ENCODE data around the gene THUMPD3. TPM values are rescaled to one million over a fixed set of nuclear protein-coding genes. Genes with fewer than 3 reads are reported as not detected.

The THUMPD3 gene
- total and polyA plus RNA-seq, 9 of the 15 experiments (the other 6 are each of a cell fraction or from before 2014, with no cell fraction given) = 58.3 to 132 (median 113) TPM

DNA sequence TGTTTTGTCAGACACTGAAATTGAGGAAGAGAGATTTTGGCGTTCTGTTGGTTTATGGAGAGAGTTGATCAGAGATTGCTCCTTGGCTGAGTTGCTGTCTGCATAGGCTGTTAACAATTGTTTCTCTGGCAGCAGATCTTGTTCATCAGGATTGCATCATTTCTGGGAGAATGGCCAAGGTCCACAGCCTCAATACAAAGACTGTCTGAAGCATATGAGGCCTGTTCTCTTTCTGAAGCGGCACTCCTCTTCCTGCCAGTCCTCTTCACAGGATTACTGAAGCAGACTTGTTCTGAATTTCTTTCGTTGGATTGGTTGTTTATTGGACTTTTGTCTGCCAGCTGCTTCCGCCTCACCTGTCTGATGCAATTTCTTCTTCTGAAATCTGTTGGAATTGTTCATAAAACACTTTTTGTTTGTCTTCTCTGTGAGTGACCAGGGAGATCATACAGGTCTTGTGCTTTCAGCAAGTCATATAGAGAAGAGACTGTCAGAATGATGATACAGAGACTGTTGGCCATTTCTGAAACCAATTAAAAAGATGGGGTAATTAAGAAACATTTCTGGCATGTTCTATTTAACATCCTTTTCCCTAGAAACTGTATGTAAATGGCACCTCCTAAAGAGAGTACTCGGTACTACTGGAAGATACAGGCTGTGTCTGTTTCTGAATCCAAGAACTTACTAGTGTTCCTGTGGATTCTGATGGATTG, 60.0 kb downstream of the THUMPD3 start (continued):
- TF ChIP-seq, protein P1, sequence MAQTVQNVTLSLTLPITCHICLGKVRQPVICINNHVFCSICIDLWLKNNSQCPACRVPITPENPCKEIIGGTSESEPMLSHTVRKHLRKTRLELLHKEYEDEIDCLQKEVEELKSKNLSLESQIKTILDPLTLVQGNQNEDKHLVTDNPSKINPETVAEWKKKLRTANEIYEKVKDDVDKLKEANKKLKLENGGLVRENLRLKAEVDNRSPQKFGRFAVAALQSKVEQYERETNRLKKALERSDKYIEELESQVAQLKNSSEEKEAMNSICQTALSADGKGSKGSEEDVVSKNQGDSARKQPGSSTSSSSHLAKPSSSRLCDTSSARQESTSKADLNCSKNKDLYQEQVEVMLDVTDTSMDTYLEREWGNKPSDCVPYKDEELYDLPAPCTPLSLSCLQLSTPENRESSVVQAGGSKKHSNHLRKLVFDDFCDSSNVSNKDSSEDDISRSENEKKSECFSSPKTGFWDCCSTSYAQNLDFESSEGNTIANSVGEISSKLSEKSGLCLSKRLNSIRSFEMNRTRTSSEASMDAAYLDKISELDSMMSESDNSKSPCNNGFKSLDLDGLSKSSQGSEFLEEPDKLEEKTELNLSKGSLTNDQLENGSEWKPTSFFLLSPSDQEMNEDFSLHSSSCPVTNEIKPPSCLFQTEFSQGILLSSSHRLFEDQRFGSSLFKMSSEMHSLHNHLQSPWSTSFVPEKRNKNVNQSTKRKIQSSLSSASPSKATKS (CRISPR knock-in tag; IDR thresholded peaks at IDR 0.05) = no peak
- peak; percentile 67; the same call in 1 of the 2 replicates for TF ChIP-seq PKNOX1 (IDR thresholded peaks at IDR 0.05)
- peak; percentile 98 for TF ChIP-seq JUND (IDR thresholded peaks at IDR 0.05; ENCODE audit: borderline replicate concordance, low read depth, low read length)
- TF ChIP-seq JUND (tag; IDR thresholded peaks at IDR 0.05; ENCODE audit: borderline replicate concordance, low read depth, low read length) = peak; percentile 97
- no peak for TF ChIP-seq SP2 (IDR thresholded peaks at IDR 0.05; ENCODE audit: extremely low read depth, low read depth, low read length, poor library complexity, severe bottlenecking)
- TF ChIP-seq POLR3G (IDR thresholded peaks at IDR 0.05; ENCODE audit: extremely low read depth, insufficient read length, insufficient replicate concordance) = no peak
- TF ChIP-seq MCM3 (IDR thresholded peaks at IDR 0.05) = no peak
- no peak for TF ChIP-seq CCNT2 (IDR thresholded peaks at IDR 0.05; ENCODE audit: borderline replicate concordance, extremely low read depth, insufficient read length, low read depth, low read length)
- TF ChIP-seq ZNF431 (CRISPR knock-in tag; IDR thresholded peaks at IDR 0.05) = no peak
- peak; percentile 88 for TF ChIP-seq DPF2 (IDR thresholded peaks at IDR 0.05)
- TF ChIP-seq, protein P2, sequence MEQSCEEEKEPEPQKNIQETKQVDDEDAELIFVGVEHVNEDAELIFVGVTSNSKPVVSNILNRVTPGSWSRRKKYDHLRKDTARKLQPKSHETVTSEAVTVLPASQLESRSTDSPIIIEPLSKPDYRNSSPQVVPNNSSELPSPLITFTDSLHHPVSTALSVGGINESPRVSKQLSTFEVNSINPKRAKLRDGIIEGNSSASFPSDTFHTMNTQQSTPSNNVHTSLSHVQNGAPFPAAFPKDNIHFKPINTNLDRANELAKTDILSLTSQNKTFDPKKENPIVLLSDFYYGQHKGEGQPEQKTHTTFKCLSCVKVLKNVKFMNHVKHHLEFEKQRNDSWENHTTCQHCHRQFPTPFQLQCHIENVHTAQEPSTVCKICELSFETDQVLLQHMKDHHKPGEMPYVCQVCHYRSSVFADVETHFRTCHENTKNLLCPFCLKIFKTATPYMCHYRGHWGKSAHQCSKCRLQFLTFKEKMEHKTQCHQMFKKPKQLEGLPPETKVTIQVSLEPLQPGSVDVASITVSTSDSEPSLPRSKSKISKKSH (CRISPR knock-in tag; IDR thresholded peaks at IDR 0.05) = no peak
- TF ChIP-seq IRF2 (CRISPR knock-in tag; IDR thresholded peaks at IDR 0.05) = no peak
- no peak for TF ChIP-seq PURB (CRISPR knock-in tag; IDR thresholded peaks at IDR 0.05; ENCODE audit: low read depth)
- no peak for TF ChIP-seq MCM7 (IDR thresholded peaks at IDR 0.05)
- TF ChIP-seq NEUROD1 (IDR thresholded peaks at IDR 0.05; ENCODE audit: borderline replicate concordance, low read depth, low read length, partially characterized antibody) = peak; percentile 67
- no peak for TF ChIP-seq ZNF785 (CRISPR knock-in tag; IDR thresholded peaks at IDR 0.05)
- peak; percentile 48; the same call in 1 of the 2 replicates for TF ChIP-seq MEF2D (tag; conservative IDR thresholded peaks at IDR 0.05; ENCODE audit: low read depth)
- TF ChIP-seq KDM2B (CRISPR knock-in tag; IDR thresholded peaks at IDR 0.05) = no peak; the same call in 1 of the 2 replicates
- peak; percentile 99 for TF ChIP-seq CEBPG (CRISPR knock-in tag; IDR thresholded peaks at IDR 0.05)
- peak; percentile 100 for TF ChIP-seq CEBPG (tag; conservative IDR thresholded peaks at IDR 0.05 in 1 of 2, IDR thresholded peaks at IDR 0.05 in 1 of 2)
- TF ChIP-seq, protein P3, sequence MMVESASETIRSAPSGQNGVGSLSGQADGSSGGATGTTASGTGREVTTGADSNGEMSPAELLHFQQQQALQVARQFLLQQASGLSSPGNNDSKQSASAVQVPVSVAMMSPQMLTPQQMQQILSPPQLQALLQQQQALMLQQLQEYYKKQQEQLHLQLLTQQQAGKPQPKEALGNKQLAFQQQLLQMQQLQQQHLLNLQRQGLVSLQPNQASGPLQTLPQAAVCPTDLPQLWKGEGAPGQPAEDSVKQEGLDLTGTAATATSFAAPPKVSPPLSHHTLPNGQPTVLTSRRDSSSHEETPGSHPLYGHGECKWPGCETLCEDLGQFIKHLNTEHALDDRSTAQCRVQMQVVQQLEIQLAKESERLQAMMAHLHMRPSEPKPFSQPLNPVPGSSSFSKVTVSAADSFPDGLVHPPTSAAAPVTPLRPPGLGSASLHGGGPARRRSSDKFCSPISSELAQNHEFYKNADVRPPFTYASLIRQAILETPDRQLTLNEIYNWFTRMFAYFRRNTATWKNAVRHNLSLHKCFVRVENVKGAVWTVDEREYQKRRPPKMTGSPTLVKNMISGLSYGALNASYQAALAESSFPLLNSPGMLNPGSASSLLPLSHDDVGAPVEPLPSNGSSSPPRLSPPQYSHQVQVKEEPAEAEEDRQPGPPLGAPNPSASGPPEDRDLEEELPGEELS (CRISPR knock-in tag; IDR thresholded peaks at IDR 0.05; ENCODE audit: borderline replicate concordance) = no peak
- peak; percentile 84 for TF ChIP-seq ZNF584 (CRISPR knock-in tag; IDR thresholded peaks at IDR 0.05; ENCODE audit: low read depth)
